ENCODE data around the gene GATD1.

- TF ChIP-seq POLR2AphosphoS5 (IDR thresholded peaks at IDR 0.05; ENCODE audit: low read depth, low read length) (no peak; the same call in 1 of the 2 replicates), POLR2A (IDR thresholded peaks at IDR 0.05; ENCODE audit: low read depth, low read length) (no peak; the same call in 1 of the 2 replicates)
Measured at GRCh38 chr11:810040-810567, 32.8 kb upstream of the GATD1 start.
